Measurements from ENCODE around the gene CPSF3.

- no peak for TF ChIP-seq CTCF (conservative IDR thresholded peaks at IDR 0.05; ENCODE audit: low read length)
- no peak for TF ChIP-seq EZH2phosphoT487 (IDR thresholded peaks at IDR 0.05; ENCODE audit: borderline replicate concordance)
These were observed 13.3 kb upstream of the CPSF3 start for GRCh38 chr2:9410108-9410507.
